ENCODE results near the gene CDKN1C.

The CDKN1C gene

DNA sequence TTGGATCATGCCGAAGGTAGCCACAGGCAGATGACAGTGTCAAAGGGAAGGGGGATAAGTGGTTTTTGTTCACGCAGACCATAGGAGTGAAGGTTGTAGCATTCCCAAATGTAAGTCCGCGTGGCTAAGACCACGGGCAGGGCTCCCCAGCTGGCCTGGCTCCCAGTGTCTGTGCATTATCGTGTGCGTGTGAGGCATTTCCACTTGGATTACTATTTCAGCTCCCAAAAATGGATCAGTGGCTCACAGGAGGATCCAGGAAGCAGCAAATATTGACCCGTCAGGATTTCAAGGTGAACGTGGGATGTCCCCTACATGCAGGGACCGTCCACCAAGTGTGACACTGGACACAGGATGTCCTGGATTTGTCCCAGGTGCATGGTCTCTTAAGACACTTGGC lies 10.6 kb downstream of the CDKN1C start:
- DNase-seq (ENCODE audit: low read depth): no peak
- H3K4me3 ChIP-seq (ENCODE audit: low read depth, low read length): no peak overlapping the region
- TF ChIP-seq, protein P1, sequence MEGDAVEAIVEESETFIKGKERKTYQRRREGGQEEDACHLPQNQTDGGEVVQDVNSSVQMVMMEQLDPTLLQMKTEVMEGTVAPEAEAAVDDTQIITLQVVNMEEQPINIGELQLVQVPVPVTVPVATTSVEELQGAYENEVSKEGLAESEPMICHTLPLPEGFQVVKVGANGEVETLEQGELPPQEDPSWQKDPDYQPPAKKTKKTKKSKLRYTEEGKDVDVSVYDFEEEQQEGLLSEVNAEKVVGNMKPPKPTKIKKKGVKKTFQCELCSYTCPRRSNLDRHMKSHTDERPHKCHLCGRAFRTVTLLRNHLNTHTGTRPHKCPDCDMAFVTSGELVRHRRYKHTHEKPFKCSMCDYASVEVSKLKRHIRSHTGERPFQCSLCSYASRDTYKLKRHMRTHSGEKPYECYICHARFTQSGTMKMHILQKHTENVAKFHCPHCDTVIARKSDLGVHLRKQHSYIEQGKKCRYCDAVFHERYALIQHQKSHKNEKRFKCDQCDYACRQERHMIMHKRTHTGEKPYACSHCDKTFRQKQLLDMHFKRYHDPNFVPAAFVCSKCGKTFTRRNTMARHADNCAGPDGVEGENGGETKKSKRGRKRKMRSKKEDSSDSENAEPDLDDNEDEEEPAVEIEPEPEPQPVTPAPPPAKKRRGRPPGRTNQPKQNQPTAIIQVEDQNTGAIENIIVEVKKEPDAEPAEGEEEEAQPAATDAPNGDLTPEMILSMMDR (IDR thresholded peaks at IDR 0.05; ENCODE audit: control insufficient read depth, extremely low read depth, insufficient read depth): no peak

DNA sequence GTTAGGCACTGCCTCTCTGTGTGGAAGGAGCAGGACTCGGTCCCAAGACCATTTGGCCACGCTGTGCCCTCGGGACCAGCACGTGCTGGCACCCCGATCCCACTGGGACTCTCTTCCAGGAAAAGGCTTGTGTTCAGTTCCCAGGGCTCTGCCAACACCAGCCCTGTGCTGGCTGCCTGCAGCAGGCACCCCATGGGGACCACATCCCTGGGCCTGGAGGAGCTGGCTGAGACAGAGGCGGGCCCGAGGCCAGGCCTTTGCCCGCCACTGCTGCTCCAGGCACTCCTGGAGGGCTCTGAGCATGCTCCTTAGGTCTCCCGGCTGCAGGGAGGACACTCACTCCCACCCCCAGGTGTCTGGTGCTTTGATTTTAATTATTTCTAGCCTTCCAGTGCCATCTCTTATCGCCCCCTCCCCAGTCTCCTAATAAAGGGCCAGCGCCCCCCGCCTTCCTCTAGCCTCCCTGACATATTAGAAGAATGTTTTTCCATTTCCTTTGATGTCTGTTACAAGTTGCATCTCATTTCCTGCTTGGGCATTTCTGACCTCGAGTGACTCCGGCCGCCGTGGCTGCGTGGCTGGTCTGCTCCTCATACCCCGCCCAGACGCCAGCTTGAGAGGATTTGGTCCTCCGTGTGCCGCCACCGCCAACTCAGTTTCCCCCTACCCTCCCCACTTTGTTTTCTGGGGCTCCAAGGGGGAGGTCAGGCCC lies 14.4 kb downstream of the CDKN1C start:
- H3K4me3 ChIP-seq (ENCODE audit: low read depth, low read length): no peak overlapping the region
- TF ChIP-seq, protein P1 (IDR thresholded peaks at IDR 0.05; ENCODE audit: control insufficient read depth, extremely low read depth, insufficient read depth): no peak
- DNase-seq (ENCODE audit: low read depth): no peak

DNA sequence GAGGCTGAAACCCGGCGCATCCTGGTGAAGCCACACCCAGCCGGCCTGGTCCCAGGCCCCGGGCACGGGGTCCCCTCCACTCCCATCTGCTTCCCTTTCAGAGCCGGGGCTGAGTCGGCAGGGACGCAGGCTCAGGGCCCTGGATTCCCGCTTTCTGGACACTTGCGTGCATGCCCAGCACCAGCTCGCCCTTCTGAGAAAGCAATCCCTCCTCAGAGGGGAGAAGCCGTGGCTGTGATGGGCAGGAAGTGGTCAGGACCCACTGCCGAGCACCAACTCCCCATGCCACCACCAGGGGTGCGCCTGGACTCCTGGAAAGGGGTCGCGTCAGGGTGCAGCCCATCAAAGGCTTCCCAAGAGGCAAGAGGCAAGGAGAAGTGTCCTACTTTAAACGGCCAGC lies 15.1 kb downstream of the CDKN1C start:
- no peak for DNase-seq (ENCODE audit: low read depth)
- TF ChIP-seq, protein P1 (IDR thresholded peaks at IDR 0.05; ENCODE audit: control insufficient read depth, extremely low read depth, insufficient read depth): no peak
- no peak overlapping the region for H3K4me3 ChIP-seq (ENCODE audit: low read depth, low read length)

DNA sequence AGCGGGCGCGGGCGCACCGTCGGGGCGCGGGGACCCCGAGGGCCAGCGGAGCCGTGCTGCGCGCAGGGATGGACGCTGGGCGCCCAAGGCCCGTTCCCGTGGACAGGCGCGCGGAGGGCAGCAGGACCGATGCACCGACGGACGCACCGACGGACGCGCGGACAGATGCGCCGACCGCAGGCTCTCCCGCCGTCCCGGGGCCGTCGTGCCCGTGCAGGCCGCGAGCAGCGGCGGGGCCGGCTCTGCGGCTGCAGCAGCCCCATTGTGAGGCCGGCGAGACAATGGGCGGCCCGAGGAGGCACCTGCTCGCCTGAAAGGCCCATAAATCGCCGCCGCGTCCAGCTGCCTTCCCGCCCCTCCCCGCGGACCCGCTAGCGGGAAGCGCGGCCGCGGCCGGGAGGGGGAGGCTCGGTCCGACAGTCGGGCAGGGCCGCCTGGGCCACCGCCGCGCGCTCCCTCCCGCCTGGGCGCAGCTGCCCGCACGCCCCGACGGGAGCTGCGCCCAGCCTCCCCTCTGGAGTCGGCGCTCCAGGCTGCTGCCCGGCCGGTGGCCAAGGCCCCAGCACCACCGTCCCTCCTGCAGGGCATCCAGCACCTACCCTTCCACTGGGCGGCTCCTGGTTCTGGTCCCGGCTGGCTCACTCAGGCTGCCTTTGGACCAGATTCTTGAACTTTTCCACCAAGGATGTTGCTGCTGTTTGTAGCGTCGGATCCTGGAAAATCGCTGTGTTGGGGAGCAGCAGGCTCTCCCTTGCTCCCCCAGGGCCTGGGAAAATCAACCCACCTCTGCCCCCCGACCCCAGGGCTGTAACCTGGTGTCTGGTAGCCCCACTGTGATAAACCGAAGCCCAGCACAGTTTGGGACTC lies 15.8 kb downstream of the CDKN1C start:
- DNase-seq (ENCODE audit: low read depth): no peak

DNA sequence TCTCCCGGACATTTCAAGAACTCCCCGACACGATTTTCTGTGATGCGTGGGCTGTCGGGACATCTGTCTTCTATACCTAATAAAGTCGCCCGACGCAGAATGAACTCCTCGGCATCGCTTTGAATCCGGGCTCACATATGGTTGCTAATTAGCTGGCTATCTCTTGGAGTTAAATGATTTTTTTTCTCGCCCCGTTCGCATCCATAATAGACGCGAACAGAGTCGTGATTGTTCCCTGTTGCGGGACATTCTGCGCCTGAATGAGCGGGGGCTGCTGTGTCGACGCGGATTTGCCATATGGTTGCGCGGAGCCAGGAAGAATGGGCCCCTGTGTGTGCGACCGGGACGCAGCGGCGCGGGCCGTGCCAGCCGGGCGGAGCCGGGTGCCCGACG lies 16.4 kb downstream of the CDKN1C start:
- TF ChIP-seq, protein P1 (IDR thresholded peaks at IDR 0.05; ENCODE audit: control insufficient read depth, extremely low read depth, insufficient read depth): no peak
- H3K4me3 ChIP-seq (ENCODE audit: low read depth, low read length): no peak overlapping the region
- no peak for DNase-seq (ENCODE audit: low read depth)

More for the DNA sequence above, 15.8 kb downstream of the CDKN1C start:
- H3K4me3 ChIP-seq (ENCODE audit: low read depth, low read length): no peak overlapping the region
- TF ChIP-seq, protein P1 (IDR thresholded peaks at IDR 0.05; ENCODE audit: control insufficient read depth, extremely low read depth, insufficient read depth): no peak

DNA sequence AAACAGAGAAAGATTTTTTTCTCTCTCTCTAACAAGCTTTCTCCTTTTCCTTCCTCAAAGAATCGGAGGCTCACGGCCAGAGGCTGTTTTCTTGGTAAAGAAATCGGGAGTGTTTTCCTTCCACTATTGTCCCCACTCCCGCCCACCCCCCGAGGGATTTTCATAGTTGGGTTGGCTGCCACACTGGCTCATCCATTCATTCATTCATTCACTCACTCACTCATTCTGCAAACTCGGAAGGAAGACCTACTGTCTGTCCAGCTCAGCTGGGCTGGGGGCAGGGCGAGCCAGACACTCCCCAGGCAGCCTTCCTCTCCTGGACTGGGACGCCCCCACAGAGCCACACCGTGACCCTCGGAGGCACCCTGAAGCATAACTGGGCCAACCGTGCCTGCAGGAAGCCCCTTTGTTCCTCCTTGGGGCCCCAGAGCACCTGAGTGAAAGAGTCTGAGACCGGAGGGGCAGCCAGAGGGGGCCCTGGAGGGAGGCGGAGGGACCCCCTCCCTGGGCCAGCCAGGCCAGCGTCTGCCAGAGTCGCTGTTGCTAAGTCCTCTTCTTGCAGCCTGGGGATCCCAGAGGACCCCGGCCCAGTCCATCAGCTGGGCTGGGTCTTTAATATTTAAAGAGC lies 17.0 kb downstream of the CDKN1C start:
- no peak overlapping the region for H3K4me3 ChIP-seq (ENCODE audit: low read depth, low read length)
- DNase-seq (ENCODE audit: low read depth): no peak
- TF ChIP-seq, protein P1 (IDR thresholded peaks at IDR 0.05; ENCODE audit: control insufficient read depth, extremely low read depth, insufficient read depth): no peak
